NCI-H128 (cell line): Measurements from ENCODE around the gene KRTAP10-1.

Experiments
- DNase-seq: peaks from one replicate; lab custom pipeline; 2025; ENCODE audit not compliant: unreplicated experiment; lab: John Stamatoyannopoulos, UW

Gene KRTAP10-1

DNA sequence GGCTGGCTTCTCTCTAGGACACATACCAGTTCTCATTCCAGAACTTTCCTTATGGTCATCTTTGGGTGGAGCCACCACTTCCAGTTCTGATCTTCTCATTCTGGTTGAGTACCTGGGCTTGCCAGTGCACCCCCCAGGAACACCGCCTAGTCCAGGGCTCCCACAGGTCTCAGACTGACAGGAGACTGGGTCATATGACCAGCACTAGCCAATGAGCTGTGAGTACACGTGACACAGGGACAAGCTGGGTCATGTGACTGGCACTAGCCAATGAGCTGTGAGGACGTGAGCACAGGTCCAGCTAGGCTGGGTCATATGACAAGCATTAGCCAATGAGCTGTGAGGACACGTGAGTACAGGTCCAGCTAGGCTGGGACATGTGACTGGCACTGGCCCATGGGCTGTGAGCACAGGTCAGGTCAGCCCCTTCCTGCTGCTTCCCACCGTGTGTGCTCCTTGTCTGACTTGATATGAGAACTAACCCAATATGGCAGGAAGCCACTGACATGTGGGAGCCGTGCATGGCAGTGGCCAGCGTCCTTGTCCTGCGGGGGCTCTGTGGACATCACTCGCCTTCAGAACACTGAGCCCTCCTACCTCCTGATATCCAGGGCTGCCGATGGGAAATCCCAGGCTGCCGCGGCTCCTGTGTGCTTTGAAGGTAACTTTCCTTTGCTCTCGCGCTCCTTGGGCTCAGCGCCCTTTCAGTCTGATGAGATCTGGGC lies 22.7 kb downstream of the KRTAP10-1 start:
- DNase-seq = no peak

DNA sequence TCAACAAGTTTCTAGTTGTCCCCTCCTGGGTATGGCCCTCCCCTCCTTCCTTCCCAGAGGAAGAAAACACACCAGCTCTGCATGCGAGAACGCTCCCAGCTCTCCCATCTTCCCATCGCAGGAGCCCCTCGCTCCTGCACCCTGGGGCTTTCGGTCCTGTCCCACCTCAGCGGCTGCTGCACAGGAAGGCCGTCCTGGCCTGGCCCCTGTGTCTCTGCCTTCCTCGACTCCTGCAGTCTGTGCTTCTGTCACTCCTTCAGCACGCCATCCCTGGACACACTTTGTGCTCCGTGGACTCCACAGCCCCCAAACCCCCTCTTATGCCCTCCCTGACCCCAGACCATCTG lies 23.2 kb downstream of the KRTAP10-1 start:
- DNase-seq = no peak

DNA sequence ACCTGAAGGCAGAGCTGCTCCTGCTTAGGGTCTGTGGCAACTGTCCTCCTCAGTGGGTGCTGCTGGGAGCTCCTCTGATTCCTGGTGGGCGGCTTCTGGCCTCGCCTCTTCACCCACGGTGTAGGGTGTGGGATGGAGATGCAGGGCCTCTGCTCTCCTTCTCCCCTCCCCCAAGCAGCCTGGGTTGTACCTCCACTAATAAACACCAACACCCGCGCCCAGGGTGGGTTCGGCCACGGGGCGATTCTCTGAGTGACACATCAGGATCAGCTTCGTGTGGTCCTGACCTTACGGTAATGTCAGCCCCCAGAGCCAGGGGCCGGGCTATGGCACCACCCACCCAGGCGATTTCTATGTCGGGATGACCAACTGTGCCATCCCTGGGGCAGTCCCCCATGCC lies 23.7 kb downstream of the KRTAP10-1 start:
- no peak for DNase-seq

DNA sequence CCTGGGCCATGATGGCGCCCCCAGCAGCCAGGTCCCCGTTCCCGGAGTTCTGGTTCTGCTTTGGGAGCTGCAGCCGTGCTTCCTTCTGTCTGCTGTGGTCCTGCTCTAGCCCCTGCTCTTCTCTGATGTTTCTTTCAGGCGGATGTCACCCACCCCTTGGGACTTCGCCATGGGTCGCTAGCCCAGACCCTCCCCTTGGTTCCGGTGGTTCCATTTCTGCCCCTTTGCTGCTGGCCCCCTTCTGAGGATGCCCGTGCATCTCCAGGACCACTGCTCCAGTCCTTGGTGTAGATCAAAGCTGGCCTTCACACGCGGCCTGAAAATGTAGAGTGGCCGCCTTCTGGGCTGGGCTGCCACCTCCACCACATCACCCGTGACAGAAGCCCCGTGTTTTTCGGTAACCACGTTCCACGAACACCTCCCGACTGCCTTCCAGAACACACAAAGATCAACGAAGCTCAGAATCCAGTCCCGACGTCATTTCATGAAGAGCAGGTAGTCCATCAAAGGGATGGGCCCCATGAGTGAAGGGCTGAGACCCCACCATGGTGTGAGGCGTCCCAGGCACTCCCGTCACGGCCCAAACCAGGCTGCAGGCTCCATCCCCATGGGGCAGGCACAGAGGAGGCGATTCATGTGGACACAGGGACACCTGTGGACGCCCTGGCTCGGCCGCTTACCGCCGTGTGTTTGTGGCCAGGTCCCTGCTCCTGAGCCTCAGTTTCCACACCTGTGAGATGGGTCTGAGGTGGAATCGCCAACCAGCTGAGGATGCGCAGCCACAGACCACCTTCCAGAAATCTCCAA lies 24.4 kb downstream of the KRTAP10-1 start:
- DNase-seq = no peak

DNA sequence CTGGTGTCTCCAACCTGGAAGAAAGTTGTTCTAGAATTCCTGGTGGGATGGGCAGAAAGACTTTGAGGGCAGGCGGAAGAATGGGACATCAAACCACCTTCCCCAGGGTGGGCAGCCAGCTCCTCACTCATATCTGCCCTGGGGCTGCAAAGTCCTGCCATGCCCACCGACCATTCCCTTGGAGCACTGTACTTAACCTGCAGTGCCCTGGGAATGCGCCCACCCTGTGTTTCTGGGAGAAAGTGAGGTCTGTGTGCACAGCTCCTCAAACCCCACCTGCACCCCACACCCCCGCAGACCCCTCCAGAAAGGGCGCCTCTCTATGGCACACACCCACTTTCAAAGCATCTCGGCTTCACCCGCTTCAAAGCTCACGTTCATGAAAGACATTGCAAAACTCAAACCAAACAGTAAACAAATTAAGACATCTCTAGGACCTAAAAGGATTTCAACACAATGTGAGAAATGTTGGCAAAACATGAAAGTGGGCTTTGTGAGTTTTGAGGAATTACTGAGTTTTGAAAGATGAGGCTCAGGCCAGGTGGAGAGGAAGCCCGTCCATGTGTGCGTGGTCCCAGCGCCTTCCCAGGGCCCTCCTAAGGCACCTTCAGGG lies 25.1 kb downstream of the KRTAP10-1 start:
- no peak for DNase-seq

DNA sequence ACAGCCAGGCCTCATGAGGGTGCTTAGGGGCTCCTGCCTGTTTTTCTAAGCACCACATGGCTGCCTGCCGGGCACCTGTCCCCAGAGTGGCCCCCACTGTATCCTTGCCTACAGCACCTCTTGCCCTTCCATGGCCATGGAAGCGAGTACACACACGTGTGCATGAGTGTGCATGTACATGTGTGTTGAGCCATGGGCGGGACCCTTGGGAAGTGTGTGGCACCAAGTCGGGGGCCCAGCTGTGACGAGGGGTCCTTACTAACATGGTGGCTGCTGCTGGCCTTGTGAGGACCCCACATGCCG lies 25.8 kb downstream of the KRTAP10-1 start:
- no peak for DNase-seq

DNA sequence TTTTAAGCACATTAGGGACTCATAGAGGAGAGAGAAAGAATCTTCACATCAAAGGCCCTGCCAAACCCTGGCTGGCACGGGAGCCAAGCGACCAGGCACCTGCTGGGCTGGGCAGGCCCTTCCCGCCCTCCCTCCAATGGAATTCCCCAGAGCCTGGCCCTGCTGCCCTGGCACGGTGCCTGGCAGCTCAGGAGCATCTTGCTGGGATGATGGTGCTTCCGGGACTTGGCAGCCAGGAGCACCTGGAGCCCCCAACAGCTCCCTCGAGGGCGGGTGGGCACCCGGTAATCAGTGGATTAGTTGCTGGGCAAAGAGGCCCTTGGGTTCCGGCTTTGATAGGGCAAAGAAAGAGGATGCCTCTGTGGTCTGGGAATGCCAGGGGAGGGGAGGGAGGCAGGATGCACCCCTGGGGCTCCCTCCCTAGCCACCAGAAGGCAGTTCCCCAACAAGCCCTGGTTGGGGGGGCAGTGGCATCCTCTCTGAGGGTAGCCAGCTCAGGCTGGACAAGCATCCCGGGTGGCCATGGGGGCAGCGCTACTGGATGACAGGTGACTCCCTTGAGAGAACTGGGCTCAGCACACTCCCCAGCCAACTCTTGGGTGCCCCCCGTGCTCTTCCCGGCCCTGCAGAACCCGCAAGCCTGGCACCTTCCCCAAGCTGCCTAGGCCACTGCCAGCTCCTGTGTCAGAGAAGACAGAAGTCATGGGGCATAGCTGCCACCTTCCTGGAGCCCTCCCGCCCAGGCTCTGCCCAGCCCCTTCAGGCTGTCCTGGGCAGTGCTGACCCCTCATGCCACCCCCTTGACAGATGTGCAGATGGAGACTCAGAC lies 26.4 kb downstream of the KRTAP10-1 start:
- no peak for DNase-seq

DNA sequence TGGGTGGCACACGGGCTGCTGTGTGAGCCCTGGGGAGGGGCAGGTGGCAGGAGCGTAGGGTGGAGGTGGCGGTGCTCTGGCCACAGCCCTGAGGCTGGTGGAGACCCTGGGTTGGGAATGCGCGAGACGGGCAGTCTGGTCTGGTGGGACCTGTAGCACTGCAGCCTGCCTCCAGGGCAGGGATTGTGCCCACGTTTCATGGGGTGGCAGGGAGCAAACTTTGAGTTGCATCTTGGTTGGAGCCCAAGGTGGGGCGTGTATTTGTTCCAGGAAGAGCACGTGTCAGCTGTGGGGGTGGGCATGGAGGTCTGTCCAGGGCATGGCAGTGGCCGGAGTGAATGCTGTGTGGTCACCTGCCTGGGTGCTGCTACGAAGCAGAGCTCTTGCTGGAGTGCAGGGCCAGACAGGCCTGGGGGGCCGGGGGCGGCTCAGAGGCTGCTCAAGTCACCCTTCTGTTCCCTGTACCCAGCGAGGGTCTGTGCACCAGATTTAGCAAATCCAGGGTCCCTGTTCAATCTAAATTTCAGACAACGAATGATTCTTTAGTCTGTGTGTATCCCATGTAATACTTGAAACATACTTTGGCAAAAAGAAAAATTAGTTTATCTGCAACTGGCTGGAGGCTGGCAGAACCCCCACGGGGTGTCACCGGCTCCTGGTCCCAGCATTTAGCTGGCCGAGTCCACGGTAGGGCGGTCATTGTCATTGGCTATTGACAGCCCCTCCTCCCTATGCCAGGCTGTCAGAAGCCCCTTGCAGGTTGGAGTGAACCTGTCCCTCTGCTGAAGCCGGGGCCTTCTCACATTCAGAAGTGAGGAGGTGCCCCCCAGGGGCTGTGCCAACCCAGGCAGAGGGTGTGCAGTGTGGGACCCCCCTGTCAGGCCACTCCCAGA lies 27.3 kb downstream of the KRTAP10-1 start:
- no peak for DNase-seq

DNA sequence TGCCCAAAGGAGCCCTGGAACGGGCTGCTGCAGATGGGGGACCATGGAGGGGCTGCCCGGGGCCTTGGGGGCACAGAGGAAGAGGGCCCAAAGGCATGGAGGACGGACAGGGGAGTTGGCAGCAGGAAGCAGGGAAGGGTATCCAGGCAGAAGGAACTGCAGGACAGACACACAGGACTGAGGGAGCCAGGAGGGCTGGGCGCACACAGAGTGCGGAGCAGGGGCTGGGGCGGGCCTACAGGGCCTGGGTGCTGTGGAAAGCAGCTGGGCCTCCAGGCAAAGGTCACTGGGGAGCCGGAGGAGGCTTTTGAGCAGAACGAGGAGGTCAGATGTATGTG lies 28.1 kb downstream of the KRTAP10-1 start:
- DNase-seq = no peak

DNA sequence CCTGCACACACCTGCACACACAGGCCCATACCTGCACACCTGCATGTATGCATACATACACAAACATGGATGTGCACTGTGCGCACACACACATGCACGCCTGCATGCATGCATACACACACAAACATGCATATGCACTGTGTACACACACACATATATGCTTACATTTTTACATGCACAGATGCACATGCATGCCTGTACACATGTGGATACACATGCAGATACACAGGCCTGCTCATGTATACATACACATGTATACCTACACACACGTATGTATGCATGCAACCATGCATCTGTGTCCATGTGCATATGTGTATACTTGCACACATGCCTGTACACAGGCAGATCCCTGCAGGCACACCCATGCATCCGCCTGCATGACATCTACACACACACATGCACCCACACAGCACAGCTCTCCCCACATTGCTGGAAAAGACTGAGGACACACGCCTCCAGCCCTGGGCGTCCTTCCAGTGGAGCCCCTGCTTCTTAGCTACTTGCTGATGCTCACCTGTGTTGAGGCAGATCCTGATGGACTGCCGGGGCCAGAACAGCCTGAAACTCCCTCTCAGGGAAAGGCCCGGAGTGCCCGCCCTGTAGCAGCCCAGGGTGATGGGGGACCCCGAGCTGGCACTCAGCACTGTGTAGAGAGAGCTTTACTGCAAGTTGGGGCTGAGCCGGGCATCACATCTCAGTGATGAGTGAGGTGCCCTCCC lies 28.6 kb downstream of the KRTAP10-1 start:
- DNase-seq = no peak

DNA sequence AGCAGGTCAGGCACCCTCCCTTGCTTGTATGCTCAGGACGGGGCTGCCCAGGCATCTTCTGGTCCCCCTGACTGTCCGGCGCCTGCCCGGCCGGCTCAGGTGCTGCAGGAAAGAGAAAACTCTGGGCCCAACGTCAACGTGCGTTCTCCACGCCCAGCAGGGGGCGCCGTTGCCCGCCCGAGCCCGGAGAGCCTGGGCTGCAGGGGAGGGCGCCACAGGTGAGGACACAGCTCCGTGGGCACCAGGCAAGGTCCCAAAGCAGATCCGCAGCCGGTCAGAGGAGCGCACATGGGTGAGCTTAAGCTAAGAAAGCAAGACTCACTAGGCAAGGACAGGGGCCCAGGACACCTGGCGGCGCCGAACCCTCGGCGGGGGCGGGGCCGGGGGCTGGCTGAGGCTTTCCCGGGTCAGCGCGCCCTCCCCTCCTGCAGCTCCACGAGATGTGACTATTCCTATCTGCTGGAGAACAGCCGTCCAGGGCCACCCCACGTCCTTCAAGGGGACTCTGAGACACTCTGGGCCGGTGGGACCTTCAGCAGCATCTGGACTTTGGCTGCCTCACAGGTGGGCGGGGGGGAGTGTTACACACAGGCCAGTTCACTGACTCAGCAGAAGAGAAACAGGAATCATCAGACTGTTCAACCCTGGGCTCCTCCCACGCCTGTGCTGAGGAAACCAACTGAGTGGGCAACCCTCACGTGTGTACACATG lies 29.3 kb downstream of the KRTAP10-1 start:
- DNase-seq = peak; percentile 56

DNA sequence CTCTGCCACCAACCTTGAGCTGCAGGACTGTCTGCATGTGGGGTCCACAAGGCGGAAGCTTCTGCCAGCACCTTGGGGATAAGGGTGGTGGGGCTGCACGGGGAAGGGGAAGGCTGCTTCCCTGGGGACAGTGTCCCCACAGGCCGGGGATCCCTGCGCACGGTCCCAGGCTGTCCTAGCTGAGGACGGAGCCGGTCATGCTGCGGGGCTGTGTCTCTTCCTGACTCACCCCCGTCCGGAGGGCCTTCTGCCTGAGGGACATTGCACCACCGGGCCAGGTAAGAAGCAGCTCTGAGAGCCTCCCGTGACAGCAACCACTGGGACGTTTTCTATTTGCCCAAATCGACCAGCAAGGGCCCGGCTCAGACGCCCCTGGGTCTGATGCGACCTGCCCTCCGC lies 29.9 kb downstream of the KRTAP10-1 start:
- DNase-seq = no peak

DNA sequence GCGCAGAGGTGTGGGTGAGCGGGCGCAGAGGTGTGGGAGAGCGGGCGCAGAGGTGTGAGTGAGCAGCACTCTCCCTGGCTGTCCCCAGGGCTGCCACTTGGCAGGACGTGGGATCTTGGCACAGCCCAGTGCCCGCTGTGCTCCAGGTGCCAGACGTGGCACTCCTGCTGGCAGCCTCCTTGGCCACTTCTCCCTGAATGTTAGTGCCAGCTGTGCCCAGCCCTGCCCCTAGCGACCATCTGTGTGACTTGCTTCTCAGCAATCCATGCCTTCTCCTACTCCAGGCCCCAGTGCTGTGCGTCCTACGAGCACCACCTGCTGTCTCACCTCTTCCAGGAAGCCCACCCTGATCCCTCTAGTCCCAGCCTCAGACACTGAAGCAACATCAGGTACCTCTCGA lies 30.5 kb downstream of the KRTAP10-1 start:
- no peak for DNase-seq

DNA sequence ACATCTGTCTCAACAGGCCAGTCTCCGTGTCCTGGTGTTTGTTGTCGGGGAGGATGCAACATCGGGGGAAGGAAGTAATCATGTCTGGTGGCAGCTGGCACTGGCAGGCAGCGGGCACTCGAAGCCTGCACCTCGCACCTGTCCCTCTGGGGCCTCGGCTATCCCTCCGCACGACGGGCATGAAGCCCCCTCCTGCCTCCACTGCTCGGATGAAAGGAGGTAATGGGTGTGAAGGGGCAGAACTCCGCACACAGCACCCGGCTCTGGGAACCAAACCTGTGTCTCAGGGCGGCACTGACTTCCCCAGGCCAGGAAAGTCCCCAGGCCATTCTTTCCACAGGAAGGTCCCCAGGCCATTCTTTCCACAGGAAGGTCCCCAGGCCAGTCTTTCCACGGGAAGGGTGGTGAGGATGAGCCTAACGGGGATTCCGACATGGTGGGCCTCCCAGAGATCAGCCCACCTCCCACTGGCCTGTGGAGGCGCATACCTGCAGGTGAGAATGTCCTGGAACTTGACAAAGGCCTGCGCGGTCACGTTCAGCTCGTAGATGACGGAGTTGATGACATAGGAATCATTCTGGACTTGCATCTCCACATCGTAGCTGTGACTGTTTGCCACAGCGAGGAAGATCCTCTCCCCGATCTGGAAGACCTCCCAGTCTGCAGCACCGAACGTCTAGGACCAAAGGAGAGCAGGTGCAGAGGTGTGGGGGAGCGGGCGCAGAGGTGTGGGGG lies 31.1 kb downstream of the KRTAP10-1 start:
- DNase-seq = no peak

DNA sequence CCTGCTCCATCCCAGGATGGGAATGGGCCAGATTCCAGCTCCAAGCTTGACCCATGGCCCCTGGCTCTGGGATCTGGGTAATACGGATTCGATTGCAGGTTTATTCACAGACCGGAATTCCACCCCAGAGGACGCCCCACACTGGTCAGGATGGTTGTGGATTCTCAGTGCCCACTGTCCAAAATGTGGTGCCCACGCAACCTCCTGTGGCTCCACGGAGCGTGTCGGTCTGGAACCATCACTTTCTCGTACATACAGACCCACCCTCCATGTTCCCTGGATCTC lies 31.6 kb downstream of the KRTAP10-1 start:
- no peak for DNase-seq

DNA sequence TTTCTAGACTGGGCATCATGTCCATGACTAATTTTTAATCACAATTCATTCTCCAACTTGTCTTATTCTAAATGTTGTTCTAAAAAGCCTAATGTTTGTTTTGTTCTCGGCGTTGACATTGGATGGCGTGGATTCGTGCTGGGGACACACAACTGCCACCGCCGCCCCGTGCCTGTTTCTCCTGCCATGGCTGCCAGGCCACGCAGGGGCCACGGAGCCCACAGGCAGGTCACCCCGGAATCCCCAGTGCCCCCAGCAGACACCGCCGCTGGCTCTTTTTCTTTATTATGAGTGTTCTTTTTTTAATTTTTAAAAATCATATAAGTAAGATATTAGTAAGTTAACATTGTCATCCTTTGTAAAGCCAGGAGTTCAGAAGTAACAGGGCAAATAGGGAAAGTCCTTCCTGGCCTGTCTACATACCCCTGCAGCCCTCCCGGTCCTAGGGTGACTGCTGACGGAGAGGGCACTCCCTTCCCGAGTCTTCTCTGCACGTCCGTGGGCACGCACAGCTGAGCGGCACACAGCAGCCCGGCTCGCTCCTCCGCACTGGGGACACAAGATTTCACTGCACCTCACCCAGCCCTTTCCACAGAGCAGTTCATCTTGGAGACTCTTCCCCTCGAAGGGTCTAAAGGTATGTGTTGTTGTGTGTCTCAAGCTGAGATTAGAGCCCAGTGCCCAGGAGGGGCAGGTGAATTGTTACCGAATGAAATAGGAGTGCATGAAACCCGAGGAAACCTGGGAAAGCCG lies 32.1 kb downstream of the KRTAP10-1 start:
- no peak for DNase-seq

DNA sequence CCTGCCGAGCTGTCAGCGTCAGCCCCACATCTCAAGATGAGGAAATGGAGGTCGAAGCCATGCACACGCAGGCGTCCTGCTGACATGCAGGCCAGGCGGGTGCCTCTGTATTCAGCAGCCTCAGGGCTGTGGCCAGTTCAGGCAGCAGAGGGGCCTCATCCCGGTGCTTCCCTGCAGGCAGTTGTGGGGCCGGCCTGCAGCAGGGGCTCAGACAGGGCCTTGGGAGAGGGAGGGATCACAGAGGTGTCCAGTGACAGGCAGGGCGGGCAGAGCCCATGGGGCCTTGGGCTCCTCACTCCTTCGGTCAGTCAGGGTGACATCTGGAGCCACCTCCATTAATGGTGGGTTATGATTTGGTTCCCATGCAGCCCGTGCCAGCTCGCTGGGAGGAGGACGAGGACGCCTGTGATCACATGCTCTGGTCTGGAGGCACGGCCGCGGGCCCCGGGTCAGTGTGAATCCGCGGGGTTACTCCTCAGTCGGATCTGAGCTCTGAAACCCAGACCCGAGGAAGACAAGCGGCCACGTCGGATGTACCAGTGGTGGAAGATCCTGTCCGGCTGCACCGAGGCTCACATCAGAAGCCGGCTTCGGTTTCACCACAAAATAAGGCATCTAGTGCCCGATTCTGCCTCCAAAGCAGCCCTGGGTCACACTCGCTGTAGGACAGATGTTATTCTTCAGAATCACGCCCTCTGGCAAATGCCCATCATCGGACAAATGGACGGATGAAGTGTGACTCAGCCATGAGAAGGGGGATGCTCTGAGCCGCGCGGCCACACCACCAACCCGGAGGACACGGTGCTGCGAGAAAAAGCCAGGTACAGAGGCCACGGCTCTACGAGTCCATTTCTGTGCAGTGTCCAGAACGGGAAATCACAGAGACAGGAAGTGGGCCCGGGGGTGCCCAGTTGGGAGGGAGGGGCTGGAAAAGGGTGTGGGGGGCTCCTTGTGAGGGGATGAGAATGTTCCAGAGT lies 33.4 kb downstream of the KRTAP10-1 start:
- no peak for DNase-seq
